Iris pigment epithelial cell (primary cell): ENCODE data around the gene TMEM200B.
"Not testable (repeated sequence)": the region's sequence is repeated elsewhere in the genome, so short reads cannot be mapped to it uniquely, and the experiment has no call there.

Source experiments
- DNase-seq: peaks from one replicate; pipeline ENCODE4 v3.0.0-alpha.2; 2011; ENCODE audit warnings: low read depth

TMEM200B gene

DNA sequence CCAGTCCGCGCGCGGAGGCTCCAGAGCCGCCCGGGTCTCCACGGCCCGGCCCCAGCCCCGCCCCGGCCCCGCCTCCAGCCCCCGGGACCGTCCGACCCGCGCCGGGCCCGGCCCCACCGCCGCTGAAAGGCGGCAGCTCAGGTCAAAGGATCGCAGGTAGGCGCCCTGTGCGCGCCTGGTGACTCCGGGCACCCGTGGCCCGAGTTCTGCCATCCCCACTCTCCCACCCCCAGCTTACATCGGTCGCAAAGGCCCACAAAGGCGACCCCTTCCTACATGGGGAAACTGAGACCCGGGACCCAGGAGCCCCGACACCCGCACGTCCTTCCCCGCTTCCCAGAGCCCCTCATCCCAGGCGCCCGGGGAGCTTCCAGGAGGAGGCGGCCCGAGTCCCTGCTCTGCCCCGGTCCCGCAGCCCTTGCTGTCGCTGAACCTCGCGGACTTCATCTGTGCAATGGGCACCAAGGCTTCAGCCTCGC, at the start of gene TMEM200B:
TMEM200B (minus strand) TSS at position 17 of the 479 bp plus-strand sequence. CDS start 2,075 bp downstream, outside the sequence.
- no peak for DNase-seq

DNA sequence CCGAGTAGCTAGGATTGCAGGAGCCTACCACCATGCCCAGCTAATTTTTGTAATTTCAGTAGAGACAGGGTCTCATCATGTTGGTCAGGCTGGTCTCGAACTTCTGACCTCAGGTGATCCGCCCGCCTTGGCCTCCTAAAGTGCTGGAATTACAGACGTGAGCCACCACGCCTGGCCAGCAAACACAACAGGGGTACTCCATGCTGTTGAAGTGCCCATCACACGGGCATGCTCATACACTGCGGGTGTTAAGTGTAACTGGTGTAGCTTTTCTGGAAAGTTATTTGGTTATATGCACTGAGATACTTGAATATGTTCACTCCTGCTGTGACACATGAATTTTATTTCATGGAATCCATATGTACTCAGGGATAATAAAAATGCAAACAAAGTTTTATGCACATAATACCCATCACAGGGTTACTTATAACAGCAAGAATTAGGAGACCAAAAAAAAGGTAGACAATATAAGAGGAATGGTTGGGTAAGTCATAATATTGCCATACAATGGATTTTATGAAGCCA, 48.8 kb upstream of the TMEM200B start:
- DNase-seq, result no peak

DNA sequence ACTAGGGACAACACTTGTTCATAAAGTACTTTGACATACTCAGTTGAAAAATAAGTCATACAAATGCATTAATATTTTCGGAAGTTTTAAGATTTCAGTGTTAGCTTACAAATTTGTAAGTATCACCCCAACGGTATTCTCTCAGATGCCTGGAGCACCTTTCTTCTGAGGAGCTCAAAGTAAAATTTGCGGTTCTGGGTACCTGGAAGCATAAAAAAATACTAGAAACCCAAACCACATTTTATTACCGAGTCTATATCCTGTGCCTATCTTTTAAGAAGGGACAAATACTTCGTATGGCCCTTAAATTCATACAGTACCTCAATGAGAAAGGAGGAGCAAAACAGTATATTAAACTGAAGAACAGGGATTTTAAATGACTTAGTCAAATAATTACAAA, 47.8 kb upstream of the TMEM200B start:
- DNase-seq, result no peak

DNA sequence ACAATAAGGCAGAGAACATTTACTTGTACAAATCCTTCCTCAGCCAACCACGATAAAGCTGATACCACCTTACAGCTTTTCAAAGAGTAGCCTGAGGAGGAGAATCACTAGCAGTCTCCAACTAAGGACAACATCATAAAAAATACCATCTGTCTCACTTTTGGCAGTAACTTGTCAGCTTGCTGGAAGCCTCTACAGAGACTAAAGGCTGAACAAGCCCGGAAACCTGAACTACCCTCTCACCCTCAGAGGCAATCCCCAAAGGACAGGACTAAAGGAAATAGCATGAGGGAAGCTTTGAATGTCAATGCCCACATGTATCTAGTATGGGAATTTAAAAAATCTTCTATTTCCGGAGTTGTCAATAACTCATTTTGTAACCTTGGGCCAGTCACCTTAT, 47.4 kb upstream of the TMEM200B start:
- DNase-seq, result peak; percentile 8

DNA sequence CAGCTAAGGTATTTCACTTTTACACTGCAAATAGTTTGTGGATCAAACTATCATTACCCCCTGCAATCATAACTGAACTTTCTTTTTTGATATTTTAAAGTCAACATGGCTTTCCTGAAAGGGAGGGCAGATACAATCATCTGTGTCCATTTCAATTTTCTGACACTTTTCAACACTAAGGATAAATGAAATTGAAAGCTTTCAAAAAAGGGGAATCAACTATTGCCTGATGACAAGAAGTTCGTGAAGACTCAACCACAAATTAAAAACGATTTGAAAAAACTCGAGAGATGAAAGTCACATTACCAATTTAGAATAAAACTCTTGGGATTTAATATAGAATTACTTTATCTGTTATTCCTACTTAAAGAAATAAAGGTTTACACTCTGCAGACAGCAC, 46.3 kb upstream of the TMEM200B start:
- DNase-seq, result no peak

DNA sequence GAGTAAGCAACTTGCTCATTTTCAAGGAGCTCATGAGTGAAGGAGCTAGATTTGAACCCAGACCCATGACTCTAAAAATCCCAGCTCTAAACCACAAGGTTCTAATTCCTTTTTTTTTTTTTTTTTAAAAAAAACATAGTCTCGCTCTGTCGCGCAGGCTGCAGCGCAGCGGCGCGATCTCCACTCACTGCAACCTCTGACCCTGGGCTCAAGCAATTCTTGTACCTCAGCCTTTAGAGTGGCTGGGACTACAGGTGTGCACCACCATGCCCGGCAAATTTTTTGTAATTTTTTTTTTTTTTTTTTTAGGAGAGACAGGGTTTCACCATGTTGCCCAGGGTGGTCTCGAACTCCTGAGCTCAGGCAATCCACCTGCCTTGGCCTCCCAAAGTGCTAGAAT, 44.2 kb upstream of the TMEM200B start:
- no peak for DNase-seq

DNA sequence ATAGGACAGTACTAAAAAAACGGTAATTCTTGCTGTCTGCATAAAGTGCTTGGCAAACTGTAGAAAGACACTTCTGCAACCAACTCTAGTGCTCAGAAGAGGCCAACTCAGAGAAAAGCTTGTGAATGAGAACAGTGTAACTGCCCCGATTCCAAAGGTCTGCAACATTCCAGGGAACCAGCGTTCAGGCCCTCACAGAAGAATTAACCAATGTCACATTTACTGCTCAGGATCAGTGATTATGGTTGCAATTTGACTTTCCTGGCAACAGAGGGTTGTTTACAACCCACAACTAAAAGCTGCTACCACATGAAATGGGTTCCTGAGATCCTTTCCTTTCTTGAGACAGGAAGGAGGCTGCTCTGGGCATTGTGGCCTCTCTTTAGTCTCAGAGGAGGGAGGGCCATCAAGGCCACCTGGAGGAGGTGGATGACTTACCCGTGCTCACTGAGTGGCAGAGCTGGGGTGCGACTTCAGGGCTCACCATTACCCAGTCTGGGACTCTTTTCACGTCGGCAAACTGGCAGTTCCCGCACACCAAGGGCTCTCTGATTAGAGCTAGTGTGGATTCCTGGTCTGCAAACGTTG, 42.7 kb upstream of the TMEM200B start:
- DNase-seq, result no peak

DNA sequence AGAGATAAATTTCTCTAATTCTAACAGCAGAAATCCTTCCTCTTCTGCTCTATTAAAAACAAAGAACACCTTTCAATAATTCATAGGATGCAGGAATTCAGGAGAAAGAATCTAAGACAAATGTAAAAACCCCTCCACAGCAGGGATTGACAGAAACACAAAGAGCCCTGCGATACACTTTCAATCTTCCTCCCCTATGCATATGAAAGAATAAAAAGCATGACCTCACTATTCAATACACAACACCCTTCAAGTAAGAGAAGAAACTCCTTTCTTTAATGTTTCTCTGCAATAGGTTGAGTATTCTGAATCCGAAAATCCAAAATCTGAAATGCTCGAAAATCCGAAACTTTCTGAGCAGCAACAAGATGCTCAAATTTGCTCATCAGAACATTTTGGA, 40.9 kb upstream of the TMEM200B start:
- no peak for DNase-seq

DNA sequence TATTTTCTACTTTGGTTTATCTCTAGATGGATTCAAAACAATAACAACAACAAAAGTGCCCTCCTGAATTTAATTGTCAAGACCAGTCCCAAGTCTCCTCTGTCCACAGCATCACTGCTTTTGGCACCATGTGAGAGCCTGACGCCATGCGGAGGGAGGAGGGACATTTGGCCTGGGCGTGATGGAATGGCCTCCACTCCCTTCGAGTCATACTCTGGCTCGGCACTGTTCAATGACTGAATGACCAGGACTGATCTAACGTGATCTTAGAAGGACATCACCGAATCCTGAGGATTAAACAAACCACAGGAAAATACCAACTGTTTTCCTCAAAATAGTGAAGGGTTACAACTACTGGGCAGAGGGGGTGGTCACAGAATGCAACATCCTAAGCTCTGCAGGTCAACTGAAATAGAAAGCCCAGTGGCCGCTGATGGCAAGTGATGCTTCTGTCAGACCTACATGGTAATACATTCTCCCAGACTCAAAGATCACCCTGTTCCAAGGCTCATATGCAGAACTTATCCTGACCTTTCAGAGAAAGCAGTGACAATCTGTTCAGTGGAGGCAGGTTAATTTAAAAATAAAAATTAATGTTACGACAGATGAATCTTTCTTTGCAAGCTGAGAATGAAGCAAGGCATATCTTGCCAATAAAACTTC, 38.9 kb upstream of the TMEM200B start:
- no peak for DNase-seq

DNA sequence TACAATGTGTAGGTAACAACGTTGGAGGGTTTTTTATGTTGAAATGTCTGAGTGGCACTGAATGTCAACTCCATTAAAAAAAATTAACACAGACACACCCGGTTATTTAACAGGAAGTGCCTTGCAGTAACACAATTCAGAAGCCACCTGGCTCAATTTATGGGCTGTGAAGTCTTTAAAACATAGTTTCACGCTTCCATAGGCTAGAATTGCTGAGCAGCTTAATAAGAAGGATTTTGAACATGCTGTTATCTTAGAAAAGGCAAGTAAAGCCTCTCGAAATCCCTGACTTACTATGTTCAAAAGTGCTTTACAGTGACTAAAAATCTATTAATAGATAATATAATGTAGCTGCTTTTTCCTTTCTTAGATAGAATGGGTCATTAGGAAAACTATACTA, 38.3 kb upstream of the TMEM200B start:
- DNase-seq, result no peak

DNA sequence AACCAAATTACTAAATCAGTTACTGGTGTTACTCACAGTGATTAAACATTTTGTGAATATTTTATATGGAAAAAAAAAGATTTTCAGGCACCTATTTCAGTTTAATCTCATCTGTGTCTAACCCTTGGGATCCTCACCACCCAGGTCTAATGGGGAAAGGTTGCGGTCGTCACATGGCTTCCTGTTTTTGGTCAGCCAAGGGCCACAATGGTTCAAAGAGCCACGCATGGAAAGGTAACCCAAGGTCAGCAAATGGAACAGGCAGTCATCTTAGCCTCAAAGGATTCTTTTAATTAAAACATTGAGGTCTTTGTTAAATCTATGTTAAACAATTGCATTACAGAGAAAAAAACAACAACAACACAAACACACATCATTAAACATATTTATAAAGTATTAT, 36.1 kb upstream of the TMEM200B start:
- DNase-seq, result no peak

DNA sequence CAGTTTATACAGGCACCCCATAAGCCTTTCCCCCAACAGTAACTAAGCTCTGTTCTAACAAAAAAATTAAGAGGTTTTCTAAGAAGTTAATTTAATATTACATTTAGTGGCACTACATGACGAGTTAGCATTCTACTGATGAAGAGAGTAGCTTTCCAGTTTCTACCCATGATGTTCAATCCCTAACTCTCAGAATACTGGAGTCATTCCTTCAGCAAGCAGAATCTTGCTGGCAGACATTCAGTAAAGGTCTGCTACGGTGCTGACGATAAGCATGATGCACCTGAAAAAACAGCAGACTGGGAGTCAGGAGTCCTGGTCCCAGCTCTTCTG, 33.5 kb upstream of the TMEM200B start:
- no peak for DNase-seq

DNA sequence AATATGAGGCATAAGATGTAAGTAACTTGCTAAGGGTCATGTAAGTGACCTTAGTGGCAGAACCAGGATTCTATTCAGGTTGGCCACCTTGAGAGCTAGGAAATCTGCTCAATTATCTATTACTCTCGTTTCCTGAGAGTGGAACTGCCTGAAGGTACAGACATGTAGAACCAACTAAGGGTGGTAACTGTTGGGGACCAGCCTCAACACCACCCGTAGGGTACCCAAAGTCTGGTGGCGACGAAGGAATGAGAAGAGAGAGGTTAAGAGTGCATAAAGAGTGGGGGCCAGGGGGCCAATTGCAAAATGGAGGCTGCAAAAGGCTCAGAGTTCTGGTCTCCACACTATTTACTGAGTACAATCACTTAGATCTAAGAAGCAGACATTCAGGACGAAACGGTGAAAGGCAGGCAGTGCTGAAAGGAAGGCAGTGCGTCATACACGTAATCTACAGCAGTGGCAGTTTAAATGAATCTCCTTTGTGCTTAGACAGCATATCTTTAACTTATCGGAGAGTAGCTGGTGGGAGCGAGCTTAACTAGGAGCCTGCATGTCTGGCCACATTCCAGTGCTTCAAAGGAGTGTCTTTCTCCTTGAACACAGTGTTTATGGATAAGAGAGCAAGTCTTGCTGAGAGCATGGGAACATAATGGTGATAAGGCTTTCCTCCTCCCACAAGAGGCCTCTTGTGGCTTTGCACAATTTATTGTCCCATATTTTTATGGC, 33.0 kb upstream of the TMEM200B start:
- peak; percentile 79 for DNase-seq

DNA sequence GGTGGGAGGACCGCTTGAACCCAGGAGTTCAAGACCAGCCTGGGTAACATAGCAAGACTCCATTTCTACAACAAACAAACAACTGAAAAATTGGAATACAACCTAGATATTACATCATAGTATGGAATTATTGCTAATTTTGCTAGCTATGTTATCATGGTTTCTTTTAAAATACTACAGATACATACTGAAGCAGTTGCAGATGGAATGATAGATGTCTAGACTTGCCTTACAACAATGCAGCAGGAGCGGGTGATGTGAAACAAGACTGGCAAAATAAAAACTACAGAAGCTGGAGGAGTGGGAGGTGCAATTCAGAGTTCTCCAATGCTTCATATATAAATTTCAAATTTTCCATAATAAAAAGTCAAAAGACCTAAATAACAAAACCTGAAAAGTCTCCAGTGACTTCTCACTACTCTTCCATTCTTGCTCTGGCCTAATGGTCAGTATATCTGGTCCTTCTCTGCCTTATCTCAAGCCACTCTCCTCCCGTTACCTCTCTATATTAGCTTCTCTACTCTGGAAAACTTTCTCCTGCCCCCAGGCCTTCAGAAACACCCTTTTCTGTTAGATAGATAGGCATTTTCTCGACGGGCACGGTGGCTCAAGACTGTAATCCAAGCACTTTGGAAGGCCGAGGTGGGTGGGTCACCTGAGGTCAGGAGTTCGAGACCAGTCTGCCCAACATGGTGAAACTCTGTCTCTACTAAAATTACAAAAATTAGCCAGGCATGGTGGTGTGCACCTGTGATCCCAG, 28.5 kb upstream of the TMEM200B start:
- DNase-seq, result no peak

DNA sequence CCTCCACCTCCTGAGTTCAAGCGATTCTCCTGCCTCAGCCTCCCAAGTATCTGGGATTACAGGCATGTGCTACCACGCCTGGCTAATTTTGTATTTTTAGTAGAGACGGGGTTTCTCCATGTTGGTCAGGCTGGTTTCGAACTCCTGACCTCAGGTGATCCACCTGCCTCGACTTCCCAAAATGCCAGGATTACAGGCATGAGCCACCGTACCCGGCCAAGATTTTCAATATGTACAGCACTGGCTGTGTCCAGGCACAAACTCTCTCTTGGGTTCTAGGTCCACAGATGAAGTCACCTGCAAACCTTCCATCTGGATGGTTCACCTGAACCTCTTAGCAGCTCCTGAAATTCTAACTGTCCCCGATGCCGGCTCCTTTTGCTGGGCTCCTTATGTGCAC, 26.6 kb upstream of the TMEM200B start:
- DNase-seq, result not testable (repeated sequence)

DNA sequence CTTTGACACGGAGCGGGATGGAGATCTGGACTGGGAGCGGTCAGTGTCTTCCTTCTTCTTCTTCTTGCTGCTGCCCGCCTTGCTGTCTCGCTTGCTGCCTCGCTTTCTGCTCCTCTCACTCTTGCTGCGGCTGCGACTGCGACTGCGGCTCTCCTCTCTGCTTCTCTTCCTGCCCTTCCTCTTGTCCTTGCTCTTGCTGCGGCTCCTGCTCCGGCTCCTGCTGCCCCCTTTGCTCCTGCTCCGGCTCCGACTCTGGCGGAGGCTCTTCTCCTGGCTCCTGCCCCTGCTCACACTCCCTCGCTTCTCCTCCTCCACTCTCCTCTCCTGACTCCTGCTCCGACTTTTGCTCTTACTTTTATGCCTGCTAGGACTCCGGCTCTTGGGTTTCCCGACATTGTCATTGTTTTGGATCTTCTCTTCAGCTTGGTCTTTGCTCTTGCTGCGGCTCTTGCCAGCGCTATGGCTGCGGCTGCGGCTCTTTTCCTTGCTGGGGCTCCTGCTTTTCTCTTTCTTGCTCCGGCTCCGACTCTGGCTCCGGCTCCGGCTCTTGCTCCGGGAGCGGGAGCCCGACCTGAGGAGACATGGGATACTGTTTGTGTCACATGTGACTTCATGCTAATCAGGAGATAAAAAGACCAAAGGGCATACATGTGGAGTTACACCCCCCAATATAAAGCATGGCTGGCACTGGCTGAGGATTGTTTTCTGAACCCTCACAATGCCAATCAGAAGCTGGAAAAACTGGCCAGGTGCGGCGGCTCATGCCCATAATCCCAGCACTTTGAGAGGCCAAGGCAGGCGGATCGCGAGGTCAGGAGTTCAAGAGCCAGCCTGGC, 25.2 kb upstream of the TMEM200B start:
- no peak for DNase-seq

DNA sequence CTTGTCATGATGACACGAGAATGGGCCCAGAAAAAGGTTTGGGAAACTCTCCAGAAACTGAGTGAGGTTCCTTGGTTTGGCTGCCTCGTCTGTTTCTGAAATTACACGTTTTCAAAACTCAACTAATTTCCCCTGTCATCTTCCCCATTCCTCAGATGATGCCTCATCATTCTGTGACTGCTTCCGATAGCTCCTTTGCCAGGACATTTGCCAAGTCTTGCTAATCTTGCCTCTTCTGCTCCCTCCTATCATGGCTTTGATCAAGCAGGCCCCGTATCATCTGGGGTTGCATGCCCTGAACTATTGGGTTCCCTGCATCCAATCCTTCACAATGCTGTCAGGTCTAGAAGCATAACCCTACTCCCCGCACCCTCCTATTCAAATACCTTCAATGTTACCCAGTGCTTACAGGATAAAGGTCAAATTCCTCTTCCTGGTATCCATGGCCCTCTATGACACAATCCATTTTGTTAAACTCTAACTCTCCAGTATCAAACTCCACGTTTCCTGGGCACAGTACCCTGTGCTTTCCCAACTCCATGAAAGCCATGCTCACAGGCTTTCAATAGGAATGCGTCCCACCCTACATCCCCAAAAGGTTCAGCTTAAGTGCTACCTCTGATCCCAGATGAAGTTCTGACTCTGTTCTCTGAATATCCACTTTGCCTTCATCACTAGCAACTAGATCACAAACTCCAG, 22.2 kb upstream of the TMEM200B start:
- DNase-seq, result peak; percentile 93

DNA sequence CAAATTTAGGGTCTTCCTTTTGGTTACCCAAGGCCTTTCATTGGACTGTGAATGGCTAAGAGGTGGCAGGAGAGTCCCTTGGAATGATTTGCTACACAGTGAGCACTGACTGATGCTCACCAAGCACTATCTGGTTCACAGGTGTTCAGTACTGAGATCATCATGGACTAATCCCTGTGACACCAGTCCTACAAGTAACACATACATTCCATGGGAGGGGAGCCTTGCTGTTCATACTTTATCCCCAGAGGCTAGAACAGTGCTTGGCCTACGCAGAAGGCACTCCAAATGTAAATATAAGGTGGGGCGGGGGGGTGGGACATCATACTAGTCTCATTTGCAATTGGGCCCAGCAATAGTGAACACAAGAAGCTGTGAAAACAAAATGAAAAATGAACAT, 20.5 kb upstream of the TMEM200B start:
- no peak for DNase-seq

DNA sequence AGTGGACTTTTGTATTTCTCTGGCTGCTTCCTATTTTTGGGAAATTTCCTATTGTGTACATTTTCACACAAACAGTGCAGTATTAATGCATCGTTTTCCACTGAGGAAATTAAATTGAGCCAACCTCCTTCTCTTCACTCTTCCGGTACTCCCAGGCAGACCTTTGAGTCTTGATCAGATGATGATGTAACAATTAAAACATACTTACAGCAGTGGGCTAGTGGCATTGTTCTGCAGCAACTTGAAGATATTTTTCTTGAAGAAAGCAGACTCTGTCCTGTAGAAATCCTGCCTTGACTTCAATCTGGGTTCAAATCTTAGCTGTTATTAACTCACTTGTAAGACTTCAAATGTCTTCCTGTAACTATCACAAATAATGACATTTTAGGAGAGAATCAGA, 19.0 kb upstream of the TMEM200B start:
- DNase-seq, result no peak

DNA sequence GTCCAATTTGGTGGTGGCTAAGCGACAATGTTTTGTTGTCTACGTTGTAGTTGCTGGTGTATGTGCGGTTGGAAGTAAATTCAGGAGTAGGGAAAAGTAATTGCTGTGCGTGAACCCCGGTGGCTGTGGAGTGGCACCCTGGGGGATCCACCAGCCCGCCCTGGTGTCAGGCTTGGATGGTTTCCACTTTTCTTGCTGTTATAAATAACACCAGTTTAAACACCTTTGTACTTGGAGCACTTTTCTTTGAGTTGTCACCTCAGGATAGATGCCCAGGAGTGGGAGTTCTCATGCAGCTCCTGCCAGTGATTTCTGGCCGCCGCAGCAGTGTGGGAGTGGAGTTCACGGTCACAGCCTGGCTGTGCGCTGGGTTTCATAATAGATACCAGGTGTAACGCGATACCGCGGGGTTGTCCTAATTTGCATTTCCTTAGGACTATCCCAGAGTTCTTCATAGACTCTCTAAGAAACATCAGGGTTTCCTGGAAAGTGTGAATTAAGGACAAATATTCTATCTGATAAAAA, 12.8 kb upstream of the TMEM200B start:
- DNase-seq, result peak; percentile 59

DNA sequence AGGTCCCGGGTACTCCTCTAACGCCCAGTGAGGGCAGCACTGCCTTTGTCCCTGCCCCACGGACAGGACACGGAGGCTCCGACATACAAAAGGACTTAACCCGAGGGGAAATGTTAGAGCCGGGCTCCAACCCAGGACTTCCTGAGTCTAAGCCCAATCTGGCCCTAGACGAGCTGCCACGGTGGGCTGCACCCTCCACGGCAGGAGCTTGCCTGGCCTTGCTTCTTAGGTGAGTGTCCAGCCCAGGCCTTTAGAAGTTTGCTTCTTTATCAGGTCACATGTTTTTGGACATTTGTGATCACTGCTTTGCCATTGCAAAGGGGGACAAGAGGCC, 11.0 kb upstream of the TMEM200B start:
- DNase-seq, result no peak
